Peyer's patch (tissue), 4 donors: Measurements from ENCODE around the gene ATG5. TPM values are rescaled to one million over a fixed set of nuclear protein-coding genes. Genes with fewer than 3 reads are reported as not detected.

Source experiments
- DNase-seq, 3 donors: peaks; one replicate each; pipeline ENCODE4 v3.0.0-alpha.2; 2017 to 2019
- H3K27ac ChIP-seq, 4 donors: fragments of 200-600 bp; sonication (generic); one replicate each; pipeline ENCODE4 v1.5.1; 2016 to 2019
- H3K27me3 ChIP-seq, 2 donors: fragments of 200-600 bp; sonication (generic); one replicate each; pipeline ENCODE4 v1.5.1; 2019
- H3K36me3 ChIP-seq, 3 donors: fragments of 200-600 bp; sonication (generic); one replicate each; pipeline ENCODE4 v1.5.1; 2016 to 2019
- H3K4me1 ChIP-seq, 4 donors: fragments of 200-600 bp; sonication (generic); one replicate each; pipeline ENCODE4 v1.5.1; 2016 to 2019
- H3K4me3 ChIP-seq, 4 donors: fragments of 200-600 bp; sonication (generic); 1 replicate in 3 of 4; 2 replicates in 1 of 4; pipeline ENCODE4 v1.5.1; 2016 to 2019; ENCODE audit warnings: mild to moderate bottlenecking in 1 of 4
- H3K9me3 ChIP-seq, 4 donors: fragments of 200-600 bp; sonication (generic); one replicate each; pipeline ENCODE4 v1.5.1; 2016 to 2019; ENCODE audit warnings: mild to moderate bottlenecking in 1 of 4
- POLR2A ChIP-seq, 2 donors: fragments of 450-650 bp; IDR thresholded peaks; one replicate each; pipeline ENCODE4 v1.5.1; 2017; ENCODE audit warnings: antibody characterized with exemption in 2 of 2, mild to moderate bottlenecking in 2 of 2, moderate library complexity in 2 of 2
- total RNA-seq, 4 donors: library from RNA; depleted of rRNA; stranded (reverse); fragments of >200 nt; gene quantifications; one replicate each; pipeline ENCODE4 v1.1.0, GENCODE V29; 2016
- TF ChIP-seq, protein P1 (sequence below), 6 experiments: fragments of 450-650 bp in 4 of 6; fragments of 200-600 bp in 2 of 6; sonication (generic) in 1 of 6; IDR thresholded peaks; one replicate each; pipeline ENCODE4 v1.5.1; 2017 to 2019; ENCODE audit warnings: antibody characterized with exemption in 6 of 6, mild to moderate bottlenecking in 3 of 6, moderate library complexity in 1 of 6

ATG5 gene
- total RNA-seq, 4 donors from 2014 or later = 42.7 to 73.4 (median 60.2) TPM

GRCh38 chr6:106363401-106364138 lies 38.0 kb upstream of the ATG5 start:
- TF ChIP-seq POLR2A (IDR thresholded peaks at IDR 0.05) = no peak
- TF ChIP-seq, protein P1, sequence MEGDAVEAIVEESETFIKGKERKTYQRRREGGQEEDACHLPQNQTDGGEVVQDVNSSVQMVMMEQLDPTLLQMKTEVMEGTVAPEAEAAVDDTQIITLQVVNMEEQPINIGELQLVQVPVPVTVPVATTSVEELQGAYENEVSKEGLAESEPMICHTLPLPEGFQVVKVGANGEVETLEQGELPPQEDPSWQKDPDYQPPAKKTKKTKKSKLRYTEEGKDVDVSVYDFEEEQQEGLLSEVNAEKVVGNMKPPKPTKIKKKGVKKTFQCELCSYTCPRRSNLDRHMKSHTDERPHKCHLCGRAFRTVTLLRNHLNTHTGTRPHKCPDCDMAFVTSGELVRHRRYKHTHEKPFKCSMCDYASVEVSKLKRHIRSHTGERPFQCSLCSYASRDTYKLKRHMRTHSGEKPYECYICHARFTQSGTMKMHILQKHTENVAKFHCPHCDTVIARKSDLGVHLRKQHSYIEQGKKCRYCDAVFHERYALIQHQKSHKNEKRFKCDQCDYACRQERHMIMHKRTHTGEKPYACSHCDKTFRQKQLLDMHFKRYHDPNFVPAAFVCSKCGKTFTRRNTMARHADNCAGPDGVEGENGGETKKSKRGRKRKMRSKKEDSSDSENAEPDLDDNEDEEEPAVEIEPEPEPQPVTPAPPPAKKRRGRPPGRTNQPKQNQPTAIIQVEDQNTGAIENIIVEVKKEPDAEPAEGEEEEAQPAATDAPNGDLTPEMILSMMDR (IDR thresholded peaks at IDR 0.05) = no peak
- Histone ChIP-seq H3K27me3 (no peaks in the 10 kb centered on the region), H3K27ac (no peak overlapping the region)

DNA sequence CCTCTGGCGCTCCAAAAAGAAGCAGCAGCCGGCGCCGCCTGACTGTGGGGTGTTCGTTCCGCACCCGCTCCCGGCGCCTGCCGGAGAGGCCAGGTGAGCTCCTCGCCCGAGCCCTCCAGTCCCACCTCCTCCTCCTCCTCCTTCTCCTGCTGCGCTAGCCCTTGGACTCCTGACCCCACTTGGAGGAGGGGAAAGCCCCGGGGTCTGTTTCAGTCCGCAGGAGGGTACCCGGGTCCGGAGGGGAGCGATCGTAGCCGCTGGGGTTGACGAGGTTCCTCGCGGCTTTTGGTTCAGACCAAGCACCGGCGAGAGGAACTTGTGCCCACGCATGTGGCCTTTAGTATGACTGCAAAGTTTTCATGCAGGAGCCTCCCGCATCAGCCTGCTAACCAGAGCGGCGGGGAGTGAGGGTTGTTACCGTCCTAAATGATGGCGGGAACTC lies 35.5 kb upstream of the ATG5 start:
- DNase-seq = peak; percentile 20 to 67 (median 56)
- no peaks in the 10 kb centered on the region for H3K36me3 ChIP-seq
- no peaks in the 10 kb centered on the region for H3K27me3 ChIP-seq

More at GRCh38 chr6:106363401-106364138, 38.0 kb upstream of the ATG5 start:
- Histone ChIP-seq H3K4me3 (no peak overlapping the region), H3K36me3 (no peaks in the 10 kb centered on the region), H3K9me3 (no peaks in the 10 kb centered on the region), H3K4me1 (peaks cover 0 to 15% (median 6%) of the 10 kb centered on the region in 4 donors)
- DNase-seq = no peak

DNA sequence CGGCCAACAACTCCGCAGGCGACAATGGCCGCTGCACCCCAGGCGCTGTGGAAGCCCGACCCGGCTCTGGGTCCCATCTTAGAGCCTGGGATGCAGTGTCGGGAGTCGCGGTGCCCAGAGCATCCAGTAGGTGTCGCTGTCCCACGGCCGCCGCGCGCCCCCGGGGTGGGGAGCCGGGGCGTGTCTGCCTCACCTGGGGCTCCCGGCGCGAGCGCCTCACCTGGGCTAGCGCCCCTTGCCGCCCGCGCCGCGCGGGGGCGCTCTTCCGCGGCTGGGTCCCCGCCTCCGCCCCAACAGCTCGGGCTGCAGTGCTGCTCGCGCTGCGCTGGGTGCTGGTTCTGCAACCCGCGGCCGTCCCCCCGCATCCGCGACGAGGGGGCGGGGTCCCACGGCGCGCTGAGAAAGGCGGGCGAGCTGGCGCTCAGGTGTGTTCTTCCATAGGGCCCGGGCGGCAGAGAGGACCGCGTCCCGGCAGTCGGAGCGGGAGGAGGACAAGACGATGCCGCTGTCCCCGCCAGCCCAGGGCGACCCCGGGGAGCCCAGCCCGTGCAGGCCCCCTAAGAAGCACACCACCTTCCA lies 34.9 kb upstream of the ATG5 start, which contains the start of gene CRYBG1:
Gene CRYBG1 (plus strand): TSS at position 308 of the 579 bp plus-strand sequence. CDS start 192 bp downstream, at position 500.
- TF ChIP-seq, protein P1 (IDR thresholded peaks at IDR 0.05) = peak; percentile 49 to 98 (median 94)
- no peak for TF ChIP-seq POLR2A (IDR thresholded peaks at IDR 0.05)
- H3K4me1 ChIP-seq = peaks cover 0 to 15% (median 6%) of the 10 kb centered on the region in 4 donors
- no peaks in the 10 kb centered on the region for H3K27me3 ChIP-seq
- no peaks in the 10 kb centered on the region for H3K9me3 ChIP-seq
- no peaks in the 10 kb centered on the region for H3K36me3 ChIP-seq
- peak; percentile 42 to 94 (median 86) for DNase-seq
- peak within 1 kb of the TSS in 3 of 4 donors; percentile 23 to 63 (median 38) for H3K27ac ChIP-seq
- peak within 1 kb of the TSS; percentile 39 to 79 (median 64) for H3K4me3 ChIP-seq

More for the DNA sequence above, 35.5 kb upstream of the ATG5 start:
- no peak for TF ChIP-seq POLR2A (IDR thresholded peaks at IDR 0.05)
- TF ChIP-seq, protein P1 (IDR thresholded peaks at IDR 0.05) = no peak
- no peaks in the 10 kb centered on the region for H3K9me3 ChIP-seq
- H3K4me3 ChIP-seq = peak overlapping the region; percentile 39 to 79 (median 64)
- peak overlapping the region in 3 of 4 donors; percentile 23 to 63 (median 38) for H3K27ac ChIP-seq
- peaks cover 0 to 15% (median 6%) of the 10 kb centered on the region in 4 donors for H3K4me1 ChIP-seq

DNA sequence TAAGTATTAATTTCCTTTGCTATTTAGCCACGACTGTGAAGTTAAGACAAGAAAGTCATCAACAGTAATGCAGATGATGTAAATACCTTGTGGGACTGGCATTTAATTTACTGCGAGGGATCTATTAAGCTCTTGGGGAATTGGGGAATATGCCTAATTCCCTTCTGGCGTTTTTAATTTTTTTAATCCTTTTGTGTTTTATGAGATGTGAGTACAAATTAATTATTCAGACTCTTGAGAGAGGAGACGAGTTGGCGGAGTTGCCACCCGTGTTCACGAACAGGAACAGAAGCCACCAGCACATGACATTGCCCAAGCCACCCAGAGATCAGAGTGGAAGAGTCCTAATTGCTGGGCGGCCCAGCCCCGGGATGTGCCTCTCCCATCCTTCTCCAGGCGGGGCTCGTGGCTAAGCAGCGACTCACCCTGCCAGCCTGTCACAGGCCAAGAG lies 34.4 kb upstream of the ATG5 start:
- peaks cover 0 to 15% (median 6%) of the 10 kb centered on the region in 4 donors for H3K4me1 ChIP-seq

GRCh38 chr6:106356378-106356777 lies 30.8 kb upstream of the ATG5 start:
- no peak for TF ChIP-seq POLR2A (IDR thresholded peaks at IDR 0.05)
- TF ChIP-seq, protein P1 (IDR thresholded peaks at IDR 0.05) = no peak
- no peaks in the 10 kb centered on the region for H3K36me3 ChIP-seq
- H3K4me1 ChIP-seq = peaks cover 0 to 15% (median 6%) of the 10 kb centered on the region in 4 donors
- no peaks in the 10 kb centered on the region for H3K27me3 ChIP-seq
- DNase-seq = no peak
- H3K27ac ChIP-seq = no peak overlapping the region
- no peak overlapping the region for H3K4me3 ChIP-seq
- no peaks in the 10 kb centered on the region for H3K9me3 ChIP-seq

More for the DNA sequence above, 34.4 kb upstream of the ATG5 start:
- Histone ChIP-seq H3K9me3 (no peaks in the 10 kb centered on the region), H3K27ac (peak overlapping the region in 1 of 4 donors; percentile 63), H3K4me3 (peak overlapping the region in 3 of 4 donors; percentile 52 to 79 (median 75)), H3K36me3 (no peaks in the 10 kb centered on the region), H3K27me3 (no peaks in the 10 kb centered on the region)
- no peak for DNase-seq
- TF ChIP-seq, protein P1 (IDR thresholded peaks at IDR 0.05) = no peak
- TF ChIP-seq POLR2A (IDR thresholded peaks at IDR 0.05) = no peak
